SH-SY5Y (cell line): ENCODE results near the gene DIDO1.

Experiments
- GATA2 ChIP-seq: IDR thresholded peaks from 2 replicates; pipeline ENCODE4 v1.6.1; 2011; ENCODE audit warnings: mild to moderate bottlenecking, low read depth, low read length
- GATA3 ChIP-seq: IDR thresholded peaks from 2 replicates; pipeline ENCODE4 v1.6.1; 2011; ENCODE audit warnings: low read depth, mild to moderate bottlenecking, low read length, moderate library complexity

DNA sequence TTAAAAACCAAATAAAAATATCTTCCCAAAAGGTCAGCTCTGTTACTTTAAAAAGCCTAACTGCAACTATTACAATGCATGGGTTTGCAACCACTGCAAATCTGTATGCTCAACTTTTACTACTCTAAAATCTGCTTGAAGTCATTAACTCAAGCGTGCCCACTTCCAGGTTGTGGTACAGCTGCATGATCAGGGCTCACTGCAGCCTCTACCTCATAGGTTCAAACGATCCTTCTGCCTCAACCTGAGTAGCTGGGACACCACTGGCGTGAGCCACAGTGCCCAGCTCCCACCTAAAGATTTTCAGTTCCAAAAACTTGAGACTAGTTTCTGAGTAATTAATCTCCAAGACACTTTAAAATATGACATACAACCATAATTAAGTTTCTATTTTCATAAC, 8.2 kb downstream of the DIDO1 start:
- no peak for TF ChIP-seq GATA2
- no peak for TF ChIP-seq GATA3
